PC-9 (cell line): Measurements from ENCODE around the gene PLCG2.

Experiments used
- CTCF ChIP-seq: fragments of 200-600 bp; sonication (generic); conservative IDR thresholded peaks from 2 replicates; pipeline ENCODE4 v1.6.1; 2017; ENCODE audit warnings: mixed run types, antibody characterized with exemption, mild to moderate bottlenecking, moderate library complexity
- EZH2 ChIP-seq: fragments of 200-600 bp; sonication (generic); IDR thresholded peaks from 2 replicates; pipeline ENCODE4 v1.8.0; 2017; ENCODE audit warnings: antibody characterized with exemption, low read depth

GRCh38 chr16:81926036-81926435 is 146.9 kb downstream of the PLCG2 start:
- TF ChIP-seq CTCF (no peak), EZH2 (no peak)
